NCI-H1417 (cell line): ENCODE results near the gene ERC1.
"Not testable (repeated sequence)": the region's sequence is repeated elsewhere in the genome, so short reads cannot be mapped to it uniquely, and the experiment has no call there.

ENCODE experiments used
- DNase-seq, 3 experiments: peaks; one replicate each; lab custom pipeline; 2025; lab: John Stamatoyannopoulos, UW

ERC1 gene

GRCh38 chr12:1353451-1353850, 362.4 kb downstream of the ERC1 start:
- no peak for DNase-seq

- DNase-seq = no peak
Measured at GRCh38 chr12:1355396-1355795, 364.4 kb downstream of the ERC1 start.

GRCh38 chr12:1355871-1356270, 364.8 kb downstream of the ERC1 start:
- not testable (repeated sequence) for DNase-seq

- DNase-seq = no peak
Measured at GRCh38 chr12:1356285-1356684, 365.3 kb downstream of the ERC1 start.

GRCh38 chr12:1357171-1357570, 366.1 kb downstream of the ERC1 start:
- DNase-seq = no peak

- DNase-seq = no peak
Measured at GRCh38 chr12:1357711-1358110, 366.7 kb downstream of the ERC1 start.

- DNase-seq = no peak
Measured at GRCh38 chr12:1360441-1361210, 369.6 kb downstream of the ERC1 start.

- DNase-seq = no peak
Measured at GRCh38 chr12:1362143-1362662, 371.2 kb downstream of the ERC1 start.

- DNase-seq = no peak
Measured at GRCh38 chr12:1365703-1366102, 374.7 kb downstream of the ERC1 start.

GRCh38 chr12:1367331-1368291, 376.6 kb downstream of the ERC1 start:
- no peak for DNase-seq

GRCh38 chr12:1369460-1369859, 378.4 kb downstream of the ERC1 start:
- peak in 1 of 3 experiments; percentile 29 for DNase-seq

- DNase-seq = no peak
Measured at GRCh38 chr12:1369938-1370500, 379.0 kb downstream of the ERC1 start.

- no peak for DNase-seq
Measured at GRCh38 chr12:1373901-1374735, 383.1 kb downstream of the ERC1 start.

- no peak for DNase-seq
Measured at GRCh38 chr12:1375323-1375722, 384.3 kb downstream of the ERC1 start.

GRCh38 chr12:1377117-1377516, 386.1 kb downstream of the ERC1 start:
- no peak for DNase-seq

GRCh38 chr12:1377681-1378080, 386.7 kb downstream of the ERC1 start:
- DNase-seq = no peak

GRCh38 chr12:1380171-1380851, 389.3 kb downstream of the ERC1 start:
- DNase-seq = no peak

- peak in 1 of 3 experiments; percentile 32 for DNase-seq
Measured at GRCh38 chr12:1382151-1382550, 391.1 kb downstream of the ERC1 start.

GRCh38 chr12:1382826-1383225, 391.8 kb downstream of the ERC1 start:
- DNase-seq = no peak

- DNase-seq = no peak
Measured at GRCh38 chr12:1383758-1384157, 392.7 kb downstream of the ERC1 start.

GRCh38 chr12:1384910-1385309, 393.9 kb downstream of the ERC1 start:
- DNase-seq = no peak
